HL-60 (cell line): ENCODE results near the gene CD44.

Source experiments
- DNase-seq, 2 experiments: peaks; one replicate each; pipeline ENCODE4 v3.0.0-alpha.2; 2010 to 2020; ENCODE audit warnings: low read depth in 1 of 2, low spot score in 1 of 2
- H3K27ac ChIP-seq: fragments of 250-450 bp; sonication (Bioruptor Pico); replicated peaks from 2 replicates; pipeline ENCODE4 v1.5.1; 2020; ENCODE audit warnings: mild to moderate bottlenecking, moderate library complexity
- H3K27me3 ChIP-seq: fragments of 250-450 bp; sonication (Bioruptor Pico); 2 replicates; pipeline ENCODE4 v1.5.1; 2021; ENCODE audit warnings: mild to moderate bottlenecking, moderate library complexity; ENCODE audit not compliant: insufficient read depth, poor library complexity, severe bottlenecking
- H3K4me3 ChIP-seq: replicated peaks from 2 replicates; pipeline ENCODE4 v1.5.1; 2011; ENCODE audit warnings: mild to moderate bottlenecking, control low read depth, low read length; ENCODE audit not compliant: insufficient read depth
- GABPA ChIP-seq: IDR thresholded peaks from 2 replicates; pipeline ENCODE4 v1.6.1; 2012; ENCODE audit warnings: low read depth
- POLR2AphosphoS5 ChIP-seq: IDR thresholded peaks from 2 replicates; pipeline ENCODE4 v1.6.1; 2012; ENCODE audit warnings: low read depth
- SPI1 ChIP-seq: IDR thresholded peaks from 2 replicates; pipeline ENCODE4 v1.6.1; 2012; ENCODE audit warnings: low read depth, mild to moderate bottlenecking, borderline replicate concordance
- TF ChIP-seq, protein P1 (sequence below): IDR thresholded peaks from one replicate; pipeline ENCODE4 v1.5.1; 2011; ENCODE audit warnings: low read length, control low read depth, inconsistent platforms; ENCODE audit not compliant: insufficient read depth
- TF ChIP-seq, protein P2 (sequence below): IDR thresholded peaks from 2 replicates; pipeline ENCODE4 v1.6.1; 2012; ENCODE audit warnings: low read depth; ENCODE audit not compliant: insufficient replicate concordance

CD44 gene

DNA sequence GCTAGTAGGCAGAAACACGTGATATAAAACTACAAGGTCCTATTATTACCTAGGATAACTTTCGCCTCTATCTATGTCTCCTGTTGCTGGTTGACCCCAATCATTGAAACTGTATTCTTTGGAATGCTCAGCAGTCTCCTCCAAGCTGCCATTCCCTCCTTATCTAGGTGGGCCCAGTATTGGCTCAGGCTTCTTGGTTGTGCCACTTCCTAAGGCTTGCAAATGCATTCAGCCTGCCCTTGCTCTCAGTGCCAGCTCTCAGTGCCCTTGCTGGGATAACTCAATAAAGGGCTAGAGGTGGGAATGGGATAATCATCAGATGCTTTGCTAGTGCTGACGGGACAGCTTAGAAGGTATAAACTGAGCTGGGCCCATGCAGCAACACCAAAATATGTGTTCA, 13.6 kb downstream of the CD44 start:
- no peak overlapping the region for H3K27ac ChIP-seq

DNA sequence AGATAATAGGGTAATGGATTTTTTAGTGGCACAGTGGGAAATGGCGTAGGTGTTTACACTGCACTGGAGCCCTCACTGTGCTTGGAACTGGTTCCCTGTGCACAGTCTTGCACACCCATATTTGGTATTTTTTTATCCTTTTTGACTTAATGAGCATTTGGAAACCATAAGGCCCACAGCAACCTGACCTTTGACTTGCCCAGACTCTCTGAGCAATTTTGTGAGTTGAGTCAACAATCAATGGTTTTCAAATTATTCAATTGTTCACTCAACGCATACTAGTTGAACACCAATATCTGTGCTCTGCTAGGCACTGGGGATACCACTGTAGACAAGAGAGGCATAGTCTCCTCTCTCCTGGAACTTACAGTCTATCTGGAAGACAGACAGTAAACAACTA, 14.3 kb downstream of the CD44 start:
- Histone ChIP-seq H3K27me3 (no peaks in the 10 kb centered on the region), H3K4me3 (no peak overlapping the region), H3K27ac (no peak overlapping the region)
- TF ChIP-seq, protein P1, sequence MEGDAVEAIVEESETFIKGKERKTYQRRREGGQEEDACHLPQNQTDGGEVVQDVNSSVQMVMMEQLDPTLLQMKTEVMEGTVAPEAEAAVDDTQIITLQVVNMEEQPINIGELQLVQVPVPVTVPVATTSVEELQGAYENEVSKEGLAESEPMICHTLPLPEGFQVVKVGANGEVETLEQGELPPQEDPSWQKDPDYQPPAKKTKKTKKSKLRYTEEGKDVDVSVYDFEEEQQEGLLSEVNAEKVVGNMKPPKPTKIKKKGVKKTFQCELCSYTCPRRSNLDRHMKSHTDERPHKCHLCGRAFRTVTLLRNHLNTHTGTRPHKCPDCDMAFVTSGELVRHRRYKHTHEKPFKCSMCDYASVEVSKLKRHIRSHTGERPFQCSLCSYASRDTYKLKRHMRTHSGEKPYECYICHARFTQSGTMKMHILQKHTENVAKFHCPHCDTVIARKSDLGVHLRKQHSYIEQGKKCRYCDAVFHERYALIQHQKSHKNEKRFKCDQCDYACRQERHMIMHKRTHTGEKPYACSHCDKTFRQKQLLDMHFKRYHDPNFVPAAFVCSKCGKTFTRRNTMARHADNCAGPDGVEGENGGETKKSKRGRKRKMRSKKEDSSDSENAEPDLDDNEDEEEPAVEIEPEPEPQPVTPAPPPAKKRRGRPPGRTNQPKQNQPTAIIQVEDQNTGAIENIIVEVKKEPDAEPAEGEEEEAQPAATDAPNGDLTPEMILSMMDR: no peak
- TF ChIP-seq POLR2AphosphoS5: no peak
- TF ChIP-seq, protein P2, sequence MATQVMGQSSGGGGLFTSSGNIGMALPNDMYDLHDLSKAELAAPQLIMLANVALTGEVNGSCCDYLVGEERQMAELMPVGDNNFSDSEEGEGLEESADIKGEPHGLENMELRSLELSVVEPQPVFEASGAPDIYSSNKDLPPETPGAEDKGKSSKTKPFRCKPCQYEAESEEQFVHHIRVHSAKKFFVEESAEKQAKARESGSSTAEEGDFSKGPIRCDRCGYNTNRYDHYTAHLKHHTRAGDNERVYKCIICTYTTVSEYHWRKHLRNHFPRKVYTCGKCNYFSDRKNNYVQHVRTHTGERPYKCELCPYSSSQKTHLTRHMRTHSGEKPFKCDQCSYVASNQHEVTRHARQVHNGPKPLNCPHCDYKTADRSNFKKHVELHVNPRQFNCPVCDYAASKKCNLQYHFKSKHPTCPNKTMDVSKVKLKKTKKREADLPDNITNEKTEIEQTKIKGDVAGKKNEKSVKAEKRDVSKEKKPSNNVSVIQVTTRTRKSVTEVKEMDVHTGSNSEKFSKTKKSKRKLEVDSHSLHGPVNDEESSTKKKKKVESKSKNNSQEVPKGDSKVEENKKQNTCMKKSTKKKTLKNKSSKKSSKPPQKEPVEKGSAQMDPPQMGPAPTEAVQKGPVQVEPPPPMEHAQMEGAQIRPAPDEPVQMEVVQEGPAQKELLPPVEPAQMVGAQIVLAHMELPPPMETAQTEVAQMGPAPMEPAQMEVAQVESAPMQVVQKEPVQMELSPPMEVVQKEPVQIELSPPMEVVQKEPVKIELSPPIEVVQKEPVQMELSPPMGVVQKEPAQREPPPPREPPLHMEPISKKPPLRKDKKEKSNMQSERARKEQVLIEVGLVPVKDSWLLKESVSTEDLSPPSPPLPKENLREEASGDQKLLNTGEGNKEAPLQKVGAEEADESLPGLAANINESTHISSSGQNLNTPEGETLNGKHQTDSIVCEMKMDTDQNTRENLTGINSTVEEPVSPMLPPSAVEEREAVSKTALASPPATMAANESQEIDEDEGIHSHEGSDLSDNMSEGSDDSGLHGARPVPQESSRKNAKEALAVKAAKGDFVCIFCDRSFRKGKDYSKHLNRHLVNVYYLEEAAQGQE: no peak
- no peak for DNase-seq

More for the DNA sequence above, 13.6 kb downstream of the CD44 start:
- no peak for DNase-seq
- Histone ChIP-seq H3K4me3 (no peak overlapping the region), H3K27me3 (no peaks in the 10 kb centered on the region)
- TF ChIP-seq, protein P2: no peak
- TF ChIP-seq POLR2AphosphoS5: no peak
- TF ChIP-seq, protein P1: no peak
- TF ChIP-seq GABPA: no peak
- no peak for TF ChIP-seq SPI1

DNA sequence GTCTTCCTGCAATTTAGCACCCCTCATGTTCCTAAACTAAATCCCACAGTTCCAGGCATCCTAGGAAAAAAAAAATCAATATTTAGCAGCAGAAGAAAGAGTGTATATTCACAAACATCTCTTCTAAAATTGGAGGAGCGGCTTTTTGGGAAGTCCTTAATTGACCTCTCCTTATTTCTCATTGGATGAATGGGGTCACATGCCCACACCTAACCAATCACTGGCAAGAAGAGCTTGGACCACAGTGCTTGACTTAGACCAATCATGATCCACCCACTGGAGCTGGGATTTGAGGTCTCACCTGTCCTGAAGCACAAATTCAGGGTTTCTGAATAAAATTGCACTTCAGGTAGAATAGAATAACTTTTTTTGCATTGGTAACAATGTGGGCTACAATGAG, 16.0 kb downstream of the CD44 start:
- no peak overlapping the region for H3K4me3 ChIP-seq
- no peak for DNase-seq
- H3K27me3 ChIP-seq: no peaks in the 10 kb centered on the region
- TF ChIP-seq GABPA (no peak), POLR2AphosphoS5 (no peak)
- TF ChIP-seq, protein P1: no peak
- TF ChIP-seq, protein P2: no peak
- H3K27ac ChIP-seq: no peak overlapping the region
